Upper lobe of left lung (tissue), 6 donors: ENCODE data around the gene TARS3. TPM values are rescaled to one million over a fixed set of nuclear protein-coding genes. Genes with fewer than 3 reads are reported as not detected.
"Not testable (repeated sequence)": the region's sequence is repeated elsewhere in the genome, so short reads cannot be mapped to it uniquely, and the experiment has no call there.

ENCODE experiments used
- ATAC-seq, 2 donors: fragments of 200-7000 bp; cut with Tn5 transposase; one replicate each; pipeline ENCODE4 v1.9.1; 2022; ENCODE audit warnings: mild to moderate bottlenecking in 2 of 2, moderate library complexity in 2 of 2; ENCODE audit not compliant: low FRiP score in 2 of 2
- DNase-seq, 2 donors: peaks; one replicate each; pipeline ENCODE4 v3.0.0-alpha.2; 2019 to 2020
- H3K27ac ChIP-seq, 4 donors: fragments of 200-600 bp; sonication (generic); one replicate each; pipeline ENCODE4 v1.5.1; 2016 to 2019
- H3K27me3 ChIP-seq, 4 donors: fragments of 200-600 bp; sonication (generic); one replicate each; pipeline ENCODE4 v1.5.1; 2017 to 2019
- H3K36me3 ChIP-seq, 4 donors: fragments of 200-600 bp; sonication (generic); one replicate each; pipeline ENCODE4 v1.5.1; 2016 to 2019
- H3K4me1 ChIP-seq, 4 donors: fragments of 200-600 bp; sonication (generic); one replicate each; pipeline ENCODE4 v1.5.1; 2018 to 2019
- H3K4me3 ChIP-seq, 4 donors: fragments of 200-600 bp; sonication (generic); one replicate each; pipeline ENCODE4 v1.5.1; 2017 to 2019; ENCODE audit warnings: mild to moderate bottlenecking in 2 of 4, moderate library complexity in 1 of 4
- H3K9me3 ChIP-seq, 4 donors: fragments of 200-600 bp; sonication (generic); one replicate each; pipeline ENCODE4 v1.5.1; 2018 to 2019
- EP300 ChIP-seq, 4 donors: sonication (generic); formaldehyde crosslinking; IDR thresholded peaks; one replicate each; pipeline ENCODE4 v1.5.1; 2017; ENCODE audit warnings: antibody characterized with exemption in 4 of 4, control low read depth in 2 of 4
- POLR2A ChIP-seq, 4 donors: fragments of 450-650 bp; IDR thresholded peaks; one replicate each; pipeline ENCODE4 v1.5.1; 2016 to 2017; ENCODE audit warnings: antibody characterized with exemption in 4 of 4, mild to moderate bottlenecking in 2 of 4
- POLR2AphosphoS5 ChIP-seq, 2 donors: sonication (generic); formaldehyde crosslinking; IDR thresholded peaks; one replicate each; pipeline ENCODE4 v1.5.1; 2017; ENCODE audit warnings: antibody characterized with exemption in 2 of 2
- WGBS, 2 donors: methylation state at CpG; one replicate each; pipeline ENCODE4 v1.1.5; 2017 to 2018; 5-methylcytosine and 5-hydroxymethylcytosine counted together
- total RNA-seq, 6 donors: library from RNA; depleted of rRNA in 4 of 6; stranded (reverse); fragments of >200 nt in 4 of 6; gene quantifications; one replicate each; pipeline versions ENCODE4 v1.1.0 to v1.2.1, GENCODE V29; 2016 to 2021
- TF ChIP-seq, protein P1 (sequence below), 6 experiments: fragments of 450-650 bp in 4 of 6; fragments of 200-600 bp in 2 of 6; sonication (generic) in 2 of 6; IDR thresholded peaks; one replicate each; pipeline ENCODE4 v1.5.1; 2016 to 2019; ENCODE audit warnings: antibody characterized with exemption in 6 of 6
- donor health status: DM: no; HTN: no; CAD: no; lungs with moderate emphysema.
- donor health status: DM: no; HTN: yes; CAD: no; lungs with severe emphysema.

Gene TARS3
- total RNA-seq, 6 donors from 2014 or later, result 8.7 to 45.1 (median 13.9) TPM

GRCh38 chr15:101635944-101636727 is 88.1 kb downstream of the TARS3 start:
- peaks cover 0 to 28% (median 2%) of the 10 kb centered on the region in 4 donors for H3K36me3 ChIP-seq
- no peak for ATAC-seq
- TF ChIP-seq EP300 (IDR thresholded peaks at IDR 0.05), result no peak
- peaks cover 8 to 9% (median 8%) of the 10 kb centered on the region in 4 donors for H3K4me1 ChIP-seq
- no peak overlapping the region for H3K4me3 ChIP-seq
- DNase-seq, result no peak
- H3K27me3 ChIP-seq, result no peaks in the 10 kb centered on the region
- no peaks in the 10 kb centered on the region for H3K9me3 ChIP-seq
- 75% methylated on average over 7 of the region's 7 CpGs for WGBS, 2 donors
- no peak overlapping the region for H3K27ac ChIP-seq

- ATAC-seq (no peak), DNase-seq (no peak)
- WGBS, 2 donors, result 89% methylated on average over 3 of the region's 3 CpGs
- Histone ChIP-seq H3K27me3 (no peaks in the 10 kb centered on the region), H3K27ac (no peak overlapping the region), H3K4me1 (no peaks in the 10 kb centered on the region), H3K9me3 (no peaks in the 10 kb centered on the region), H3K36me3 (peaks cover 0 to 6% (median 0%) of the 10 kb centered on the region in 4 donors), H3K4me3 (no peak overlapping the region)
- TF ChIP-seq, protein P1, sequence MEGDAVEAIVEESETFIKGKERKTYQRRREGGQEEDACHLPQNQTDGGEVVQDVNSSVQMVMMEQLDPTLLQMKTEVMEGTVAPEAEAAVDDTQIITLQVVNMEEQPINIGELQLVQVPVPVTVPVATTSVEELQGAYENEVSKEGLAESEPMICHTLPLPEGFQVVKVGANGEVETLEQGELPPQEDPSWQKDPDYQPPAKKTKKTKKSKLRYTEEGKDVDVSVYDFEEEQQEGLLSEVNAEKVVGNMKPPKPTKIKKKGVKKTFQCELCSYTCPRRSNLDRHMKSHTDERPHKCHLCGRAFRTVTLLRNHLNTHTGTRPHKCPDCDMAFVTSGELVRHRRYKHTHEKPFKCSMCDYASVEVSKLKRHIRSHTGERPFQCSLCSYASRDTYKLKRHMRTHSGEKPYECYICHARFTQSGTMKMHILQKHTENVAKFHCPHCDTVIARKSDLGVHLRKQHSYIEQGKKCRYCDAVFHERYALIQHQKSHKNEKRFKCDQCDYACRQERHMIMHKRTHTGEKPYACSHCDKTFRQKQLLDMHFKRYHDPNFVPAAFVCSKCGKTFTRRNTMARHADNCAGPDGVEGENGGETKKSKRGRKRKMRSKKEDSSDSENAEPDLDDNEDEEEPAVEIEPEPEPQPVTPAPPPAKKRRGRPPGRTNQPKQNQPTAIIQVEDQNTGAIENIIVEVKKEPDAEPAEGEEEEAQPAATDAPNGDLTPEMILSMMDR (IDR thresholded peaks at IDR 0.05), result no peak
- TF ChIP-seq EP300 (IDR thresholded peaks at IDR 0.05) (no peak), POLR2AphosphoS5 (IDR thresholded peaks at IDR 0.05) (no peak), POLR2A (IDR thresholded peaks at IDR 0.05) (no peak)
Measured at GRCh38 chr15:101633356-101633755, 90.9 kb downstream of the TARS3 start.

- H3K27me3 ChIP-seq, DNase-seq, H3K27ac ChIP-seq, H3K9me3 ChIP-seq, H3K4me3 ChIP-seq, H3K4me1 ChIP-seq, ATAC-seq, H3K36me3 ChIP-seq: not testable (repeated sequence)
- 91 to 100% methylated on average over 1 to 14 of the region's 15 CpGs for WGBS, 2 donors
Measured at GRCh38 chr15:101626729-101627128, 97.5 kb downstream of the TARS3 start.

DNA sequence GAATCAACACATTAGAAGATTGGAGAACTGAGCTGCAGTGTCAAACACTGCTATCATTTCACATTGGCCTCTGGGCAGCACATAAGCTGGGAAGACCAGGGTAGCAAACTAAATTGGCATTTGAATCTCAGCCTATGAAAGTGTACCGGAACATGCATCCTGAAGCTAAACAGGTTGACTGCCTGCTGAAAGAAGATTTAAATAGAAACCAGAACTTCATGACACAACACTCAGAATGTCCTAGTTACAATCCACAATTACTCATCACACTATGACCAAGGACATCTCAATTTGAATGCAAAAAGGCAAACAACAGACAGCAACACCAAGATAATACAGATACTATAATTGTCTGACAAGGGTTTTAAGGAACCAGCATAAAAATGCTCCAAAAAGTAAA is 98.3 kb downstream of the TARS3 start:
- Histone ChIP-seq H3K27me3 (no peaks in the 10 kb centered on the region), H3K4me1 (no peaks in the 10 kb centered on the region), H3K4me3 (no peak overlapping the region), H3K36me3 (no peaks in the 10 kb centered on the region), H3K27ac (no peak overlapping the region), H3K9me3 (no peaks in the 10 kb centered on the region)
- WGBS, 2 donors, result 86 to 100% methylated on average over 1 of the region's 1 CpG
- DNase-seq (no peak), ATAC-seq (no peak)
- TF ChIP-seq POLR2AphosphoS5 (IDR thresholded peaks at IDR 0.05) (no peak), EP300 (IDR thresholded peaks at IDR 0.05) (no peak), POLR2A (IDR thresholded peaks at IDR 0.05) (no peak)
- TF ChIP-seq, protein P1 (IDR thresholded peaks at IDR 0.05), result no peak

DNA sequence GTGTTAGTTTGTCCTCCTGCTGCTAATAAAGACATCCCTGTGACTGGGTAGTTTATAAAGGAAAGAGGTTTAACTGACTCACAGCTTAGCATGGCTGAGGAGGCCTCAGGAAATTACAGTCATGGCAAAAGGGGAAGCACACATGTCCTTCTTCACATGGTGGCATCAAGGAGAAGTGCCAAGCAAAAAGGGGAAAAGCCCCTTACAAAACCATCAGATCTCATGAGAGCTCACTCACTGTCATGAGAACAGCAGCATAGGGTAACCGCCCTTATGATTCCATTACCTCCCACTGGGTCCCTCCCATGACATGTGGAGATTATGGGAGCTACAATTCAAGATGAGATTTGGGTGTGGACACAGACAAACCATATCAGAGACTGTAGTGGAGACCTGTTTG is 99.1 kb downstream of the TARS3 start:
- DNase-seq (no peak), ATAC-seq (peak in 1 of 2 donors; percentile 11)
- Histone ChIP-seq H3K27me3 (no peaks in the 10 kb centered on the region), H3K36me3 (peaks cover 0 to 4% (median 0%) of the 10 kb centered on the region in 4 donors), H3K27ac (no peak overlapping the region), H3K4me1 (no peaks in the 10 kb centered on the region), H3K9me3 (no peaks in the 10 kb centered on the region), H3K4me3 (no peak overlapping the region)
- TF ChIP-seq, protein P1 (IDR thresholded peaks at IDR 0.05), result no peak
- TF ChIP-seq EP300 (IDR thresholded peaks at IDR 0.05) (peak in 1 of 4 donors; percentile 39), POLR2A (IDR thresholded peaks at IDR 0.05) (no peak)
- 60 to 74% methylated on average over 1 of the region's 1 CpG for WGBS, 2 donors
